ENCODE data around the gene SLC34A3.
"Not testable (repeated sequence)": the region's sequence is repeated elsewhere in the genome, so short reads cannot be mapped to it uniquely, and the experiment has no call there.

The SLC34A3 gene

DNA sequence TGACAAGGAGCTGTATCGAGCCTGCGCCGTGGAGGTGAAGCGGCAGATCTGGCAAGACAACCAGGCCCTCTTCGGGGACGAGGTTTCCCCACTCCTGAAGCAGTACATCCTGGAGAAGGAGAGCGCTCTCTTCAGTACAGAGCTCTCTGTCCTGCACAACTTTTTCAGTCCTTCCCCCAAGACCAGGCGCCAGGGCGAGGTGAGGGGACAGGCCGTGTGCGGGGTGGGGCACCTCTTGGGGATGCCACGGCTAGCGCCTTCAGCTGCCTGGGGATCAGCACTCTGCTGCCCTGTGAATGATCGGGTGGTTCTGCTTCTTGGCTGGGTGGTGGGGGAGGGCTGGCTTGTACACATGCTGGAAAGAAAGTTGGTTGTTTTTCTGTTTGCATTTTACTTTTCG, 26.2 kb downstream of the SLC34A3 start:
- CTCF ChIA-PET = interaction anchor here (0.8 to 1.1 kb wide), 2 partner anchors 17 to 227 kb away, joined by 3 read pairs; no protein-coding TSS in a partner anchor
- POLR2A ChIA-PET = interaction anchor here (1.1 to 8.8 kb wide), 3 partner anchors 15 to 27 kb away, joined by 4 to 90 read pairs (median 4); partner anchors contain the start of gene TUBB4B

DNA sequence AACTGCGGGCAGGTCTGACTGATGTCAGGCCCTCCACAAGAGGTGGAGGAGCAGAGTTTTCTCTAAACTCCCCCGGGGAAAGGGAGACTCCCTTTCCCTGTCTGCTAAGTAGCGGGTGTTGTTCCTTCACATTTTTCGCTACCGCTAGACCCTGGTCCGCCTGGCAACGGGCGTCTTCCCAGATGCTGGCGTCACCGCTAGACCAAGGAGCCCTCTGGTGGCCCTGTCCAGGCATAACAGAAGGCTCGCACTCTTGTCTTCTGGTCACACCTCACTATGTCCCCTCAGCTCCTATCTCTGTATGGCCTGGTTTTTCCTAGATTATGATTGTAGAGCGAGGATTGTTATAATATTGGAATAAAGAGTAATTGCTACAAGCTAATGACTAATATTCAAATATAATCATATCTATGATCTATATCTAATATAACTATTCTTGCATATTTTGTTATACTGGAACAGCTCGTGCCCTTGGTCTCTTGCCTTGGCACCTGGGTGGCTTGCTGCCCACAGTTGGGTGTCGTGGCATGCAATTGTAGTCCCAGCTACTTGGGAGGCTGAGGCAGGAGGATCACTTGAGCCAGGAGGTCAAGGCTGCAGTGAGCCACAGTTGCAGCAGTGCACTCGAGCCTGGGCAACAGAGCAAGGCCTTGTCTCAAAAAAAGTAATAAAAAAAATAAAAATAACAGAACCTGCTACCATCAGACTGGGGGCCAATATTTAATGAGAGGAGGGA, 31.6 kb downstream of the SLC34A3 start:
- POLR2A ChIA-PET = interaction anchor here (1.4 kb wide), 1 partner anchor 22 kb away, joined by 11 read pairs; the partner anchor contains the start of gene TUBB4B
- CTCF ChIA-PET = interaction anchor here (0.6 to 1.0 kb wide), 2 partner anchors 11 to 23 kb away, joined by 3 read pairs; partner anchors contain the start of gene STPG3
- DNase-seq (ENCODE audit: extremely low spot score) = not testable (repeated sequence)

More for the DNA sequence above, 26.2 kb downstream of the SLC34A3 start:
- TF ChIP-seq ZNF384 (IDR thresholded peaks at IDR 0.05) = no peak
- no peak for DNase-seq (ENCODE audit: extremely low spot score)

DNA sequence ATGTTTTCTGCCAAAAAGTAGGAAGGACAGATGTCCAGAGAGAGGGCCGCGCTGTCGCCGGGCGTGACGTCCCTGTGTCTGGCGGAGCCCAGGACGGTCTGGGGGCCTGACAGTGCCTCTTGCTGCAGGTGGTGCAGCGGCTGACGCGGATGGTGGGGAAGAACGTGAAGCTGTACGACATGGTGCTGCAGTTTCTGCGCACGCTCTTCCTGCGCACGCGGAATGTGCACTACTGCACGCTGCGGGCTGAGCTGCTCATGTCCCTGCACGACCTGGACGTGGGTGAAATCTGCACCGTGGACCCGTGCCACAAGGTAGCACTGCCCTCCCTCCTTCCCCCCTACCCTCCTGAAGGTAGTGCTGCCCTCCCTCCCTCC, 32.2 kb downstream of the SLC34A3 start:
- ChIA-PET POLR2A (no interaction called here), CTCF (interaction anchor here (1.0 kb wide), 1 partner anchor 24 kb away, joined by 3 read pairs; no protein-coding TSS in a partner anchor)
- DNase-seq (ENCODE audit: extremely low spot score) = no peak
- TF ChIP-seq LEF1 (IDR thresholded peaks at IDR 0.05; ENCODE audit: borderline replicate concordance) = no peak
- TF ChIP-seq ARNT (IDR thresholded peaks at IDR 0.05) = no peak
- no peak for TF ChIP-seq SP1 (IDR thresholded peaks at IDR 0.05)
- no peak for TF ChIP-seq TARDBP (IDR thresholded peaks at IDR 0.05)
- TF ChIP-seq HDGF (IDR thresholded peaks at IDR 0.05; ENCODE audit: borderline replicate concordance) = no peak
- no peak for TF ChIP-seq NFRKB (IDR thresholded peaks at IDR 0.05)
- TF ChIP-seq CTBP1 (IDR thresholded peaks at IDR 0.05; ENCODE audit: borderline replicate concordance) = no peak
- no peak for TF ChIP-seq ZNF384 (IDR thresholded peaks at IDR 0.05)
- TF ChIP-seq FOXK2 (IDR thresholded peaks at IDR 0.05) = no peak
- TF ChIP-seq BHLHE40 (IDR thresholded peaks at IDR 0.05; ENCODE audit: borderline replicate concordance) = no peak

DNA sequence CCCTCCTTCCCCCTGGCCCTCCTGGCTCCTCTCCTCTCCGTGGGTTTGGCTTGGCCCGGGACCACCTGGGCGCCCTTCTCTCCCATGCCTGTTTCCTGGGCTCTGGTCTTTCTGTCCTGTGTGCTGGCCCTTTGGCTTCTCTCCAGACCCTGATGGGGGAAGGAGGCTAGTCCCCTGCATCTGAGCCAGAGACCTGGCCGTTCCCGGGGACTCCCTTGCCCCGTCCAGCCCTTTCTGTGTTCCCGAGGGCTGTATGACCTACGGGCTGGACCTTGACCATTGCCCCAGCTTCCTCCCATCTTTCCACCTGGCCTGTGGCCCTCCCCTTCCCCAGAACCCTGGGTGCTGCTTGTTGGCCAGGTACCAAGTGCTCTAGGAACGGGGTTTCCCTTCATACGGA, 32.8 kb downstream of the SLC34A3 start:
- ChIA-PET POLR2A (no interaction called here), CTCF (interaction anchor here (1.0 kb wide), 1 partner anchor 25 kb away, joined by 3 read pairs; no protein-coding TSS in a partner anchor)
- no peak for TF ChIP-seq BHLHE40 (IDR thresholded peaks at IDR 0.05; ENCODE audit: borderline replicate concordance)
- TF ChIP-seq L3MBTL2 (conservative IDR thresholded peaks at IDR 0.05) = no peak
- no peak for TF ChIP-seq FOXK2 (IDR thresholded peaks at IDR 0.05)
- TF ChIP-seq CTBP1 (IDR thresholded peaks at IDR 0.05; ENCODE audit: borderline replicate concordance) = no peak
- TF ChIP-seq SUZ12 (IDR thresholded peaks at IDR 0.05) = no peak
- no peak for TF ChIP-seq ARNT (IDR thresholded peaks at IDR 0.05)
- no peak for TF ChIP-seq NFRKB (IDR thresholded peaks at IDR 0.05)
- TF ChIP-seq FOXM1 (IDR thresholded peaks at IDR 0.05; ENCODE audit: borderline replicate concordance) = no peak
- no peak for TF ChIP-seq TARDBP (IDR thresholded peaks at IDR 0.05)
- TF ChIP-seq SP1 (IDR thresholded peaks at IDR 0.05) = no peak
- no peak for TF ChIP-seq HDGF (IDR thresholded peaks at IDR 0.05; ENCODE audit: borderline replicate concordance)
- TF ChIP-seq, protein P1, sequence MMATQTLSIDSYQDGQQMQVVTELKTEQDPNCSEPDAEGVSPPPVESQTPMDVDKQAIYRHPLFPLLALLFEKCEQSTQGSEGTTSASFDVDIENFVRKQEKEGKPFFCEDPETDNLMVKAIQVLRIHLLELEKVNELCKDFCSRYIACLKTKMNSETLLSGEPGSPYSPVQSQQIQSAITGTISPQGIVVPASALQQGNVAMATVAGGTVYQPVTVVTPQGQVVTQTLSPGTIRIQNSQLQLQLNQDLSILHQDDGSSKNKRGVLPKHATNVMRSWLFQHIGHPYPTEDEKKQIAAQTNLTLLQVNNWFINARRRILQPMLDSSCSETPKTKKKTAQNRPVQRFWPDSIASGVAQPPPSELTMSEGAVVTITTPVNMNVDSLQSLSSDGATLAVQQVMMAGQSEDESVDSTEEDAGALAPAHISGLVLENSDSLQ (IDR thresholded peaks at IDR 0.05) = no peak
- TF ChIP-seq ZNF384 (IDR thresholded peaks at IDR 0.05) = no peak
- TF ChIP-seq ELF4 (IDR thresholded peaks at IDR 0.05) = no peak
- TF ChIP-seq LEF1 (IDR thresholded peaks at IDR 0.05; ENCODE audit: borderline replicate concordance) = no peak
- no peak for TF ChIP-seq FOXA1 (IDR thresholded peaks at IDR 0.05)
- no peak for DNase-seq (ENCODE audit: extremely low spot score)

DNA sequence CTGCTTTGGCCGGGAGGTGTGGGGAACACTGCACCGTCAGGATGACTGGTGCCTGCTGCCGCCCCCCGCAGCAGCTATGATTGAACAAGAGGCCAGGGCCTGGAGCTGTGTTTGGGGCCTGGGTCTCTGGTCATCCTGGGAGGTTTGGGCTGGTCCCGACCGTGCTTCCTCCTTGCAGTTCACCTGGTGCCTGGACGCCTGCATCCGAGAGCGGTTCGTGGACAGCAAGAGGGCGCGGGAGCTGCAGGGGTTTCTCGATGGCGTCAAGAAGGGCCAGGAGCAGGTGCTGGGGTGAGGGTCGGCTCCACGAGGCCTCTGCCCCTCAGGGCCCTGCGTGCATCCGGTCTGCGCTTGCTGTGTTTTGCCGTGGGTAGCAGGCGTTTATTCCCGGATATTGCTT, 33.4 kb downstream of the SLC34A3 start:
- POLR2A ChIA-PET = interaction anchor here (0.7 to 1.0 kb wide), 2 partner anchors 19 to 23 kb away, joined by 3 to 4 read pairs; partner anchors contain the start of gene TUBB4B
- no peak for TF ChIP-seq NFRKB (IDR thresholded peaks at IDR 0.05)
- TF ChIP-seq BHLHE40 (IDR thresholded peaks at IDR 0.05; ENCODE audit: borderline replicate concordance) = no peak
- no peak for TF ChIP-seq FOXM1 (IDR thresholded peaks at IDR 0.05; ENCODE audit: borderline replicate concordance)
- no peak for TF ChIP-seq FOXK2 (IDR thresholded peaks at IDR 0.05)
- TF ChIP-seq, protein P1 (IDR thresholded peaks at IDR 0.05) = no peak
- no peak for TF ChIP-seq SUZ12 (IDR thresholded peaks at IDR 0.05)
- TF ChIP-seq L3MBTL2 (conservative IDR thresholded peaks at IDR 0.05) = no peak
- TF ChIP-seq HDGF (IDR thresholded peaks at IDR 0.05; ENCODE audit: borderline replicate concordance) = no peak
- TF ChIP-seq ELF4 (IDR thresholded peaks at IDR 0.05) = no peak
- no peak for TF ChIP-seq SP1 (IDR thresholded peaks at IDR 0.05)
- no peak for TF ChIP-seq ARNT (IDR thresholded peaks at IDR 0.05)
- TF ChIP-seq ZNF384 (IDR thresholded peaks at IDR 0.05) = no peak
- TF ChIP-seq LEF1 (IDR thresholded peaks at IDR 0.05; ENCODE audit: borderline replicate concordance) = no peak
- no peak for DNase-seq (ENCODE audit: extremely low spot score)
- CTCF ChIA-PET = no interaction called here

DNA sequence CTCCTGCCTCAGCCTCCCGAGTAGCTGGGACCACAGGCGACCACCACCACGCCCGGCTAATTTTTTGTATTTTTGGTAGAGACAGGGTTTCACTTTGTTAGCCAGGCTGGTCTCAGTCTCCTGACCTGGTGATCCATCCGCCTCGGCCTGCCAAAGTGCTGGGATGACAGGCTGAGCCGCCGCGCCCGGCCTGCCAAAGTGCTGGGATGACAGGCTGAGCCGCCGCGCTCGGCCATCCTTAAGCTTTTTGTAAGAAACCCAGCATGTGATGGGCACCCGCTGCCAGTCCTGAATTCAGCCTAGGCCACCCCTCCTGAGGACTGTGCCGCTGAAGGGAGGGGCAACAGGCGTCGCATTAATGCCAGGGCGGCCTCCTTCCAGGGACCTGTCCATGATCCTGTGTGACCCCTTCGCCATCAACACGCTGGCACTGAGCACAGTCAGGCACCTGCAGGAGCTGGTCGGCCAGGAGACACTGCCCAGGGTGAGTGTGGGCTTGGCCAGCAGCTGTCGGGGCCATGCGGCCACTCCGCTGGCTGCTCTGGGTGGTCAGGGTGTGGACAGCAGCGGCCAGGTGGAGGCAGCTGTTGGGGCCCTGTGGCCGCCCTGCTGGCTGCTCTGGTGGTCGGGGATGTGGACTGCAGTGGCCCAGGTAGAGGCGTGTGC, 34.9 kb downstream of the SLC34A3 start:
- TF ChIP-seq FOXM1 (IDR thresholded peaks at IDR 0.05; ENCODE audit: borderline replicate concordance) (no peak), SUZ12 (IDR thresholded peaks at IDR 0.05) (no peak), LEF1 (IDR thresholded peaks at IDR 0.05; ENCODE audit: borderline replicate concordance) (no peak), ARNT (IDR thresholded peaks at IDR 0.05) (no peak), BHLHE40 (IDR thresholded peaks at IDR 0.05; ENCODE audit: borderline replicate concordance) (no peak), FOXA1 (IDR thresholded peaks at IDR 0.05) (no peak), CTBP1 (IDR thresholded peaks at IDR 0.05; ENCODE audit: borderline replicate concordance) (no peak), ZNF384 (IDR thresholded peaks at IDR 0.05) (no peak), ELF4 (IDR thresholded peaks at IDR 0.05) (no peak), FOXK2 (IDR thresholded peaks at IDR 0.05) (no peak), HDGF (IDR thresholded peaks at IDR 0.05; ENCODE audit: borderline replicate concordance) (no peak), SP1 (IDR thresholded peaks at IDR 0.05) (no peak), L3MBTL2 (conservative IDR thresholded peaks at IDR 0.05) (no peak), TARDBP (IDR thresholded peaks at IDR 0.05) (no peak)
- TF ChIP-seq, protein P1 (IDR thresholded peaks at IDR 0.05) = no peak
- no peak for DNase-seq (ENCODE audit: extremely low spot score)
- CTCF ChIA-PET = no interaction called here
- POLR2A ChIA-PET = interaction anchor here (0.9 kb wide), 1 partner anchor 25 kb away, joined by 4 read pairs; the partner anchor contains the start of gene TUBB4B
